GM12878 (cell line): Measurements from ENCODE around the gene SH2B3. TPM values are rescaled to one million over a fixed set of nuclear protein-coding genes. Genes with fewer than 3 reads are reported as not detected.

ENCODE experiments used
- ATAC-seq: fragments of 200-7000 bp; cut with Tn5 transposase; 3 replicates; pipeline ENCODE4 v1.9.1; 2020; ENCODE audit warnings: mild to moderate bottlenecking, moderate library complexity
- BruUV-seq: library from RNA; stranded (reverse); fragments of 400-500 nt; replicated peaks from 2 replicates; lab custom pipeline; 2021; lab: Mats Ljungman, UMichigan
- CTCF ChIA-PET: fragments of 300-600 bp; sonication (Branson Sonifier 250); formaldehyde crosslinking; extraction: SDS; loops from one replicate; lab custom pipeline; 2021; ENCODE audit warnings: inconsistent platforms; lab: Yijun Ruan, JAX
- POLR2A ChIA-PET: fragments of 350-600 bp; formaldehyde crosslinking; extraction: SDS; loops from one replicate; lab custom pipeline; 2021; ENCODE audit warnings: inconsistent platforms; lab: Charles Lee
- RAD21 ChIA-PET: fragments of 300-600 bp; sonication (Branson Sonifier 250); formaldehyde crosslinking; loops from one replicate; lab custom pipeline; 2023; ENCODE audit warnings: antibody characterized with exemption; ENCODE audit not compliant: unreplicated experiment; lab: Charles Lee
- SMC1A ChIA-PET: fragments of 300-600 bp; sonication (Branson Sonifier 250); formaldehyde crosslinking; loops from one replicate; lab custom pipeline; 2023; ENCODE audit not compliant: unreplicated experiment, uncharacterized antibody; lab: Charles Lee
- DNase-seq: peaks from one replicate; pipeline ENCODE4 v3.0.0-alpha.2; 2011; ENCODE audit warnings: low read depth, low spot score
- FAIRE-seq: peaks from 3 replicates; lab custom pipeline; 2011; peaks lifted over from hg19 to GRCh38; lab: Jason Lieb, UNC
- H2AFZ ChIP-seq: 2 replicates; pipeline ENCODE4 v1.6.0; 2011; ENCODE audit warnings: low read depth, low read length, control low read depth; ENCODE audit not compliant: control insufficient read depth
- H3K27ac ChIP-seq: 2 replicates; pipeline ENCODE4 v1.5.1; 2011; ENCODE audit warnings: control low read depth; ENCODE audit not compliant: control insufficient read depth, insufficient read depth
- H3K27me3 ChIP-seq, 2 experiments: replicated peaks in 1 of 2; 2 replicates each; pipeline versions ENCODE4 v1.6.0 to v1.6.1; 2011; ENCODE audit warnings: low read length in 1 of 2; ENCODE audit not compliant: control insufficient read depth in 2 of 2, insufficient read depth in 2 of 2
- H3K36me3 ChIP-seq, 2 experiments: 2 replicates each; pipeline ENCODE4 v1.5.1; 2011; ENCODE audit warnings: low read length in 1 of 2; ENCODE audit not compliant: control insufficient read depth in 2 of 2, insufficient read depth in 2 of 2
- H3K4me1 ChIP-seq: 2 replicates; pipeline ENCODE4 v1.6.1; 2011; ENCODE audit warnings: mild to moderate bottlenecking, low read length, moderate library complexity, mixed read lengths; ENCODE audit not compliant: control insufficient read depth, insufficient read depth
- H3K4me2 ChIP-seq: 2 replicates; pipeline ENCODE4 v1.6.0; 2011; ENCODE audit warnings: control low read depth; ENCODE audit not compliant: control insufficient read depth, insufficient read depth
- H3K4me3 ChIP-seq: fragments of 200-600 bp; sonication (generic); 2 replicates; pipeline ENCODE4 v1.5.1; 2016
- H3K79me2 ChIP-seq: 2 replicates; pipeline ENCODE4 v1.6.0; 2011; ENCODE audit warnings: low read length; ENCODE audit not compliant: control insufficient read depth, insufficient read depth
- H3K9ac ChIP-seq: 2 replicates; pipeline ENCODE4 v1.8.0; 2011; ENCODE audit warnings: low read length, control low read depth, mixed read lengths; ENCODE audit not compliant: control insufficient read depth, insufficient read depth
- H3K9me3 ChIP-seq: replicated peaks from 3 replicates; pipeline ENCODE4 v1.5.1; 2011; ENCODE audit warnings: mild to moderate bottlenecking, low read length; ENCODE audit not compliant: control insufficient read depth, insufficient read depth
- H4K20me1 ChIP-seq: 2 replicates; pipeline ENCODE4 v1.6.0; 2011; ENCODE audit not compliant: control insufficient read depth, insufficient read depth
- FOXK2 ChIP-seq: fragments of 450-650 bp; IDR thresholded peaks from 2 replicates; pipeline ENCODE4 v1.6.1; 2017; ENCODE audit warnings: mild to moderate bottlenecking, moderate library complexity
- MEF2A ChIP-seq: IDR thresholded peaks from 2 replicates; pipeline ENCODE4 v1.6.1; 2011; ENCODE audit warnings: low read depth, mild to moderate bottlenecking, low read length, moderate library complexity; ENCODE audit not compliant: insufficient read depth
- MTA3 ChIP-seq: IDR thresholded peaks from 2 replicates; pipeline ENCODE4 v1.6.1; 2012; ENCODE audit warnings: low read length, inconsistent platforms, borderline replicate concordance
- NFXL1 ChIP-seq: fragments of 450-650 bp; IDR thresholded peaks from 2 replicates; pipeline ENCODE4 v1.6.1; 2017; ENCODE audit warnings: antibody characterized with exemption, mild to moderate bottlenecking, borderline replicate concordance
- NR2C2 ChIP-seq: IDR thresholded peaks from 2 replicates; pipeline ENCODE4 v1.6.1; 2011; ENCODE audit warnings: borderline replicate concordance, low read depth; ENCODE audit not compliant: control insufficient read depth, insufficient read length
- PKNOX1 ChIP-seq: fragments of 450-650 bp; IDR thresholded peaks from 2 replicates; pipeline ENCODE4 v1.6.1; 2016; ENCODE audit warnings: mild to moderate bottlenecking
- POLR2AphosphoS2 ChIP-seq: IDR thresholded peaks from 2 replicates; pipeline ENCODE4 v1.6.1; 2011; ENCODE audit warnings: low read depth, mild to moderate bottlenecking, low read length, improper control_type of control experiment, moderate library complexity
- RAD21 ChIP-seq: IDR thresholded peaks from 2 replicates; pipeline ENCODE4 v1.6.1; 2011; ENCODE audit warnings: mild to moderate bottlenecking, low read depth, low read length, moderate library complexity; ENCODE audit not compliant: insufficient read depth
- RUNX3 ChIP-seq: IDR thresholded peaks from 2 replicates; pipeline ENCODE4 v1.6.1; 2012; ENCODE audit warnings: low read length, inconsistent platforms
- STAT1 ChIP-seq: fragments of 450-650 bp; conservative IDR thresholded peaks from 2 replicates; pipeline ENCODE4 v1.6.1; 2014; ENCODE audit warnings: antibody characterized with exemption, mild to moderate bottlenecking
- WGBS: methylation state at CpG from one replicate; pipeline ENCODE4 v1.1.6; 2016; ENCODE audit warnings: low lambda C conversion rate; ENCODE audit not compliant: insufficient replicate concordance, insufficient coverage; ENCODE audit errors: missing lambda C conversion rate; 5-methylcytosine and 5-hydroxymethylcytosine counted together
- in situ Hi-C: fragments of 300-500 bp; cut with MboI; formaldehyde crosslinking; loops from 9 replicates; pipeline ENCODE4 v1.14.3; 2018; ENCODE audit warnings: mixed read lengths
- intact Hi-C: fragments of 100-400 bp; cut with micrococcal nuclease; formaldehyde crosslinking; loops from one replicate; pipeline ENCODE4 v1.14.2; 2022; ENCODE audit not compliant: unreplicated experiment
- polyA plus RNA-seq, 11 experiments: library from polyadenylated mRNA; depleted of rRNA in 4 of 11; unstranded in 6 of 11; stranded (reverse) in 5 of 11; fragments of >200 nt; fragmentation: Nextera tagmentation in 4 of 11; fragmentation: Illumina TruSeq in 1 of 11; extraction: Ambion mirVana in 4 of 11; extraction: Trizol in 1 of 11; gene quantifications; 1 replicate in 1 of 11; 2 replicates in 10 of 11; pipeline versions ENCODE4 v1.2.1 to v1.2.3, GENCODE V29; 2011 to 2016; ENCODE audit warnings: inconsistent platforms in 2 of 11, missing spikeins in 2 of 11, low read depth in 1 of 11
- total RNA-seq, 4 experiments: library from RNA; depleted of rRNA in 3 of 4; stranded (reverse); fragments of >200 nt in 3 of 4; fragmentation: Illumina TruSeq in 1 of 4; extraction: Trizol in 1 of 4; gene quantifications; 2 replicates each; pipeline versions ENCODE4 v1.2.1 to v1.2.3, GENCODE V29; 2013 to 2021
- TF ChIP-seq, protein P1 (sequence below): fragments of 450-650 bp; formaldehyde crosslinking; IDR thresholded peaks from 2 replicates; pipeline ENCODE4 v1.5.0; 2022; ENCODE audit warnings: mild to moderate bottlenecking, missing genetic modification characterization

The SH2B3 gene
- total and polyA plus RNA-seq, 10 of the 15 experiments (the other 5 are each of a cell fraction or from before 2014, with no cell fraction given): 5.8 to 46.4 (median 23.3) TPM

DNA sequence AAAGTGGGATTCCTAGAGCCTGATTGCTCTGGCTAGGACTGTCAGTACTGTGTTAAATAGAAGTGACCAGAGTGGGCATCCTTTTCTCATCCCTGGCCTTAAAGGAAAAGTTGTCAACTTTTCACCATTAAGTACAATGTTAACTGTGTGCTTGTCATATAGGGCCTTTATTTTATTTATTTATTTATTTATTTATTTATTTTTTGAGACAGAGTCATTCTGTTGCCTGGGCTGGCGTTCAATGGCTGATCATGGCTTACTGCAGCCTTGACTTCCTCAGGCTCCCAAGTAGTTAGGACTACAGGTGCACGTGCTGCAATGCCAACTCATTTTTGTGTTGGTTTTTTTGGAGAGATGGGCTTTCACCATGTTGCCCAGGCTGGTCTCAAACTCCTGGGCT, 11.6 kb downstream of the SH2B3 start (continued):
- TF ChIP-seq PKNOX1: no peak

DNA sequence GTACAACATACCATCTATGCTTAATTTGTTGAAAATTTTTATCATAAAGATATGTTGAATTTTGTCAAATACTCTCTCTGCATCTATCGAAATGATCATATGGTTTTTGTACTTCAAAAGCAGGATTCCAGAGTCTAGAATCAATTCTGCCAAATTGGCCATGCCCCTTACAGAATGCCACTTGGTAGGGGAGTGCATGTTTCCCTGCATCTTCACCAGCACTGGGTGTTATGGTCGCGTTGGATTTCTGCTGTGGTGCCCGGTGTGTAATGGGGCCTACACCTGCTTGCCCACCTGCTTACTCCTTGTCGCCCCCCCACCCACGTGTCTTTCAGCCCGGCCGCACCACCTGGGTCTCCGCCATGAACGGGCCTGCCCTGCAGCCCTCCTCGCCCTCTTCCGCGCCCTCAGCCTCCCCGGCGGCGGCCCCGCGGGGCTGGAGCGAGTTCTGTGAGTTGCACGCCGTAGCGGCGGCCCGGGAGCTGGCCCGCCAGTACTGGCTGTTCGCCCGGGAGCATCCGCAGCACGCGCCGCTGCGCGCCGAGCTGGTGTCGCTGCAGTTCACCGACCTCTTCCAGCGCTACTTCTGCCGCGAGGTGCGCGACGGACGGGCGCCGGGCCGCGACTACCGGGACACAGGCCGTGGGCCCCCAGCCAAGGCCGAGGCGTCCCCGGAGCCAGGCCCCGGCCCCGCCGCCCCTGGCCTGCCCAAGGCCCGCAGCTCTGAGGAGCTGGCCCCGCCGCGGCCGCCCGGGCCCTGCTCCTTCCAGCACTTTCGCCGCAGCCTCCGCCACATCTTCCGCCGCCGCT, 12.3 kb downstream of the SH2B3 start:
- ChIA-PET POLR2A (no interaction called here), RAD21 (no interaction called here), CTCF (no interaction called here)
- Histone ChIP-seq H3K4me3 (no peak overlapping the region), H3K9me3 (no peaks in the 10 kb centered on the region), H3K4me2 (no peak overlapping the region), H3K9ac (no peak overlapping the region), H4K20me1 (peaks cover 15% of the 10 kb centered on the region), H2AFZ (no peak overlapping the region)
- DNase-seq (no peak), FAIRE-seq (no peak)
- BruUV-seq: no TSS peak
- TF ChIP-seq NFXL1: no peak
- TF ChIP-seq, all 136 proteins: peak for 0
- H3K27ac ChIP-seq: no peak overlapping the region
- intact Hi-C loops (no loop called here), in situ Hi-C loops (no loop called here)
- no peak for ATAC-seq
- H3K79me2 ChIP-seq: peaks cover 56% of the 10 kb centered on the region
- H3K4me1 ChIP-seq: peaks cover 8% of the 10 kb centered on the region
- peaks cover 13 to 28% of the 10 kb centered on the region in 2 experiments for H3K36me3 ChIP-seq
- no peaks in the 10 kb centered on the region for H3K27me3 ChIP-seq
- SMC1A ChIA-PET: no interaction called here
- 98% methylated on average over 66 of the region's 67 CpGs for WGBS

DNA sequence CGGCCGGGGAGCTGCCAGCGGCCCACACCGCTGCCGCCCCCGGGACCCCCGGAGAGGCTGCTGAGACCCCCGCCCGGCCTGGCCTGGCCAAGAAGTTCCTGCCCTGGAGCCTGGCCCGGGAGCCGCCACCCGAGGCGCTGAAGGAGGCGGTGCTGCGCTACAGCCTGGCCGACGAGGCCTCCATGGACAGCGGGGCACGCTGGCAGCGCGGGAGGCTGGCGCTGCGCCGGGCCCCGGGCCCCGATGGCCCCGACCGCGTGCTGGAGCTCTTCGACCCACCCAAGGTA, 12.8 kb downstream of the SH2B3 start:
- Histone ChIP-seq H3K36me3 (peaks cover 13 to 28% of the 10 kb centered on the region in 2 experiments), H3K9ac (no peak overlapping the region), H3K4me3 (no peak overlapping the region), H3K4me1 (peaks cover 7% of the 10 kb centered on the region), H3K27ac (no peak overlapping the region), H3K27me3 (no peaks in the 10 kb centered on the region), H3K9me3 (no peaks in the 10 kb centered on the region), H2AFZ (no peak overlapping the region), H3K79me2 (peaks cover 51% of the 10 kb centered on the region), H3K4me2 (no peak overlapping the region), H4K20me1 (peaks cover 9% of the 10 kb centered on the region)
- ATAC-seq (no peak), FAIRE-seq (no peak), DNase-seq (no peak)
- CTCF ChIA-PET: interaction anchor here (2.0 kb wide), 1 partner anchor 33 kb away, joined by 6 read pairs; no protein-coding TSS in a partner anchor
- intact Hi-C loops: no loop called here
- no TSS peak for BruUV-seq
- POLR2A ChIA-PET: no interaction called here
- TF ChIP-seq, protein P1, sequence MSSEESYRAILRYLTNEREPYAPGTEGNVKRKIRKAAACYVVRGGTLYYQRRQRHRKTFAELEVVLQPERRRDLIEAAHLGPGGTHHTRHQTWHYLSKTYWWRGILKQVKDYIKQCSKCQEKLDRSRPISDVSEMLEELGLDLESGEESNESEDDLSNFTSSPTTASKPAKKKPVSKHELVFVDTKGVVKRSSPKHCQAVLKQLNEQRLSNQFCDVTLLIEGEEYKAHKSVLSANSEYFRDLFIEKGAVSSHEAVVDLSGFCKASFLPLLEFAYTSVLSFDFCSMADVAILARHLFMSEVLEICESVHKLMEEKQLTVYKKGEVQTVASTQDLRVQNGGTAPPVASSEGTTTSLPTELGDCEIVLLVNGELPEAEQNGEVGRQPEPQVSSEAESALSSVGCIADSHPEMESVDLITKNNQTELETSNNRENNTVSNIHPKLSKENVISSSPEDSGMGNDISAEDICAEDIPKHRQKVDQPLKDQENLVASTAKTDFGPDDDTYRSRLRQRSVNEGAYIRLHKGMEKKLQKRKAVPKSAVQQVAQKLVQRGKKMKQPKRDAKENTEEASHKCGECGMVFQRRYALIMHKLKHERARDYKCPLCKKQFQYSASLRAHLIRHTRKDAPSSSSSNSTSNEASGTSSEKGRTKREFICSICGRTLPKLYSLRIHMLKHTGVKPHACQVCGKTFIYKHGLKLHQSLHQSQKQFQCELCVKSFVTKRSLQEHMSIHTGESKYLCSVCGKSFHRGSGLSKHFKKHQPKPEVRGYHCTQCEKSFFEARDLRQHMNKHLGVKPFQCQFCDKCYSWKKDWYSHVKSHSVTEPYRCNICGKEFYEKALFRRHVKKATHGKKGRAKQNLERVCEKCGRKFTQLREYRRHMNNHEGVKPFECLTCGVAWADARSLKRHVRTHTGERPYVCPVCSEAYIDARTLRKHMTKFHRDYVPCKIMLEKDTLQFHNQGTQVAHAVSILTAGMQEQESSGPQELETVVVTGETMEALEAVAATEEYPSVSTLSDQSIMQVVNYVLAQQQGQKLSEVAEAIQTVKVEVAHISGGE (CRISPR knock-in tag): no peak
- TF ChIP-seq NFXL1 (no peak), FOXK2 (no peak), NR2C2 (no peak), MEF2A (no peak), STAT1 (no peak), RUNX3 (no peak), RAD21 (no peak), MTA3 (no peak), POLR2AphosphoS2 (no peak)
- RAD21 ChIA-PET: no interaction called here
- 99% methylated on average over 10 of the region's 30 CpGs for WGBS
- in situ Hi-C loops: no loop called here
- SMC1A ChIA-PET: no interaction called here
